OCI-LY7 (cell line): ENCODE data around the gene RMND1. TPM values are rescaled to one million over a fixed set of nuclear protein-coding genes. Genes with fewer than 3 reads are reported as not detected.

Source experiments
- BruUV-seq: library from RNA; stranded (reverse); fragments of 400-500 nt; replicated peaks from 2 replicates; lab custom pipeline; 2021; lab: Mats Ljungman, UMichigan
- CTCF ChIA-PET: fragments of 300-600 bp; sonication (Branson Sonifier 250); formaldehyde crosslinking; loops from one replicate; lab custom pipeline; 2022; ENCODE audit warnings: antibody characterized with exemption; ENCODE audit not compliant: unreplicated experiment; lab: Charles Lee
- POLR2A ChIA-PET: fragments of 300-600 bp; sonication (Branson Sonifier 250); formaldehyde crosslinking; loops from one replicate; lab custom pipeline; 2022; ENCODE audit warnings: antibody characterized with exemption; lab: Charles Lee
- DNase-seq: peaks from one replicate; pipeline ENCODE4 v3.0.0-alpha.2; 2015; ENCODE audit warnings: low spot score
- H2AFZ ChIP-seq: fragments of 200-600 bp; sonication (generic), shearing (Covaris generic); 2 replicates; pipeline ENCODE4 v1.6.1; 2014; ENCODE audit warnings: mild to moderate bottlenecking, antibody characterized with exemption, low read length, moderate library complexity
- H3K27ac ChIP-seq: fragments of 200-600 bp; sonication (generic); 2 replicates; pipeline ENCODE4 v1.5.1; 2014; ENCODE audit warnings: mixed run types, low read depth, mild to moderate bottlenecking, moderate library complexity, low read length, inconsistent platforms; ENCODE audit not compliant: poor library complexity, severe bottlenecking
- H3K36me3 ChIP-seq: fragments of 200-600 bp; sonication (generic); 2 replicates; pipeline ENCODE4 v1.6.1; 2014; ENCODE audit warnings: mild to moderate bottlenecking, antibody characterized with exemption, low read length, moderate library complexity, mixed read lengths; ENCODE audit not compliant: insufficient read depth
- H3K4me1 ChIP-seq: fragments of 200-600 bp; sonication (generic); 2 replicates; pipeline ENCODE4 v1.5.1; 2014; ENCODE audit warnings: mild to moderate bottlenecking, low read length; ENCODE audit not compliant: insufficient read depth, poor library complexity, severe bottlenecking
- H3K4me2 ChIP-seq: fragments of 200-600 bp; sonication (generic); 2 replicates; pipeline ENCODE4 v1.6.1; 2014; ENCODE audit warnings: mild to moderate bottlenecking, low read length
- H3K4me3 ChIP-seq: fragments of 200-600 bp; sonication (generic); 2 replicates; pipeline ENCODE4 v1.5.1; 2014; ENCODE audit warnings: mild to moderate bottlenecking, low read depth, low read length; ENCODE audit not compliant: poor library complexity, severe bottlenecking
- H3K79me2 ChIP-seq: fragments of 200-600 bp; sonication (generic); 2 replicates; pipeline ENCODE4 v1.6.1; 2016; ENCODE audit warnings: low read depth, mild to moderate bottlenecking, low read length, moderate library complexity, mixed read lengths; ENCODE audit not compliant: insufficient read depth
- H3K9me2 ChIP-seq: fragments of 200-600 bp; sonication (generic); 2 replicates; pipeline ENCODE4 v1.6.1; 2016; ENCODE audit warnings: mild to moderate bottlenecking, low read length, mixed read lengths; ENCODE audit not compliant: insufficient read depth
- H3K9me3 ChIP-seq: fragments of 200-600 bp; sonication (generic); 2 replicates; pipeline ENCODE4 v1.6.1; 2014; ENCODE audit warnings: mild to moderate bottlenecking, mixed run types, low read length, mixed read lengths
- H4K20me1 ChIP-seq: fragments of 200-600 bp; sonication (generic); 2 replicates; pipeline ENCODE4 v1.6.1; 2014; ENCODE audit warnings: mild to moderate bottlenecking, antibody characterized with exemption, low read length, moderate library complexity, mixed read lengths; ENCODE audit not compliant: insufficient read depth
- CTCF ChIP-seq: fragments of 200-600 bp; sonication (generic); conservative IDR thresholded peaks from 2 replicates; pipeline ENCODE4 v1.5.1; 2014; ENCODE audit warnings: mild to moderate bottlenecking, antibody characterized with exemption, low read length, moderate library complexity, mixed read lengths
- EZH2phosphoT487 ChIP-seq: fragments of 200-600 bp; sonication (generic); IDR thresholded peaks from 2 replicates; pipeline ENCODE4 v1.6.1; 2018; ENCODE audit warnings: low read depth, borderline replicate concordance, mild to moderate bottlenecking, mixed run types, antibody characterized with exemption, low read length, moderate library complexity, mixed read lengths
- intact Hi-C: fragments of 100-400 bp; cut with micrococcal nuclease; formaldehyde crosslinking; loops from one replicate; pipeline ENCODE4 v1.10.0; 2022; ENCODE audit not compliant: unreplicated experiment
- total RNA-seq, 2 experiments: library from RNA; depleted of rRNA in 1 of 2; stranded (reverse); fragments of >200 nt in 1 of 2; shearing (Covaris generic) in 1 of 2; gene quantifications; 2 replicates each; pipeline ENCODE4 v1.2.3, GENCODE V29; 2014 to 2022

Gene RMND1
- total RNA-seq, 2 experiments from 2014 or later = 21.2 to 22.3 TPM

DNA sequence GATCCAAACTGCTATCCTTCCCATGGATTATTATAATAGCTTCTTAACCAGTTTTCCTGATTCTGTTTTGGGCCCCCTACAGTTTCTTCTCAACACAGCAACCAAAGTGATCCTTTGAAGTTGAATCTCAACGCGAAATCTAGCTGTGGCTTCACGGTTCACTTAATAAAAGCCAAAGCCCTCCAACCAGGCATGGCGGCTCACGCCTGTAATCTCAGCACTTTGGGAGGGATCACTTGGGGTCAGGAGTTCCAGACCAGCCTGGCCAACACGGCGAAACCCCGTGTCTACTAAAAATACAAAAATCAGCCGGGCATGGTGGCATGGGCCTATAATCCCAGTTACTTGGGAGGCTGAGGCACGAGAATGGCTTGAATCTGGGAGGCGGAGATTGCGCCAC lies 3.3 kb downstream of the RMND1 start:
- H2AFZ ChIP-seq = no peak overlapping the region
- TF ChIP-seq EZH2phosphoT487 (no peak), CTCF (no peak)
- peaks cover 4% of the 10 kb centered on the region for H3K4me1 ChIP-seq
- CTCF ChIA-PET = no interaction called here
- H3K79me2 ChIP-seq = peaks cover 35% of the 10 kb centered on the region
- H3K4me2 ChIP-seq = no peak overlapping the region
- H3K36me3 ChIP-seq = peaks cover 22% of the 10 kb centered on the region
- intact Hi-C loops = no loop called here
- H3K9me3 ChIP-seq = no peaks in the 10 kb centered on the region
- no peaks in the 10 kb centered on the region for H4K20me1 ChIP-seq
- no TSS peak for BruUV-seq
- POLR2A ChIA-PET = interaction anchor here (0.6 to 1.0 kb wide), 2 partner anchors 59 to 84 kb away, joined by 4 to 6 read pairs; no protein-coding TSS in a partner anchor
- no peaks in the 10 kb centered on the region for H3K9me2 ChIP-seq
- no peak overlapping the region for H3K4me3 ChIP-seq
- no peak overlapping the region for H3K27ac ChIP-seq
- DNase-seq = no peak

GRCh38 chr6:151447237-151447636 lies 4.7 kb downstream of the RMND1 start:
- CTCF ChIA-PET = no interaction called here
- POLR2A ChIA-PET = interaction anchor here (0.7 to 1.2 kb wide), 3 partner anchors 14 to 1884 kb away, joined by 3 read pairs; no protein-coding TSS in a partner anchor

More at GRCh38 chr6:151447237-151447636, 4.7 kb downstream of the RMND1 start:
- TF ChIP-seq EZH2phosphoT487 (no peak), CTCF (no peak)
- H3K4me3 ChIP-seq = no peak overlapping the region
- BruUV-seq = no TSS peak
- no peaks in the 10 kb centered on the region for H3K9me2 ChIP-seq
- H2AFZ ChIP-seq = no peak overlapping the region
- peaks cover 26% of the 10 kb centered on the region for H3K79me2 ChIP-seq
- no peaks in the 10 kb centered on the region for H3K4me1 ChIP-seq
- H3K4me2 ChIP-seq = no peak overlapping the region
- H3K27ac ChIP-seq = no peak overlapping the region
- H3K9me3 ChIP-seq = no peaks in the 10 kb centered on the region
- DNase-seq = no peak
- no peaks in the 10 kb centered on the region for H4K20me1 ChIP-seq
- intact Hi-C loops = no loop called here
- peaks cover 25% of the 10 kb centered on the region for H3K36me3 ChIP-seq
